Measurements from ENCODE around the gene LRRC31.

- TF ChIP-seq CEBPB (IDR thresholded peaks at IDR 0.05) (no peak), EP300 (IDR thresholded peaks at IDR 0.05; ENCODE audit: borderline replicate concordance) (no peak)
These were observed 1.4 kb downstream of the LRRC31 start for GRCh38 chr3:169868369-169868768.

Measured in Ishikawa (cell line).